GM12865 (cell line): Measurements from ENCODE around the gene TXNRD1.
A peak's percentile ranks its signal among the peaks of the same experiment; 100 is the strongest.
"Not testable (repeated sequence)": the region's sequence is repeated elsewhere in the genome, so short reads cannot be mapped to it uniquely, and the experiment has no call there.

Experiments
- DNase-seq: peaks from one replicate; pipeline ENCODE4 v3.0.0; 2010; ENCODE audit warnings: low read depth
- H3K4me3 ChIP-seq: 2 replicates; pipeline ENCODE4 v1.5.1; 2011; ENCODE audit warnings: mild to moderate bottlenecking, low read depth, low read length, control low read depth
- CTCF ChIP-seq: IDR thresholded peaks from 2 replicates; pipeline ENCODE4 v1.5.1; 2011; ENCODE audit warnings: low read length, control low read depth, low read depth, inconsistent platforms; ENCODE audit not compliant: insufficient read depth; ENCODE audit errors: missing control alignments

The TXNRD1 gene

DNA sequence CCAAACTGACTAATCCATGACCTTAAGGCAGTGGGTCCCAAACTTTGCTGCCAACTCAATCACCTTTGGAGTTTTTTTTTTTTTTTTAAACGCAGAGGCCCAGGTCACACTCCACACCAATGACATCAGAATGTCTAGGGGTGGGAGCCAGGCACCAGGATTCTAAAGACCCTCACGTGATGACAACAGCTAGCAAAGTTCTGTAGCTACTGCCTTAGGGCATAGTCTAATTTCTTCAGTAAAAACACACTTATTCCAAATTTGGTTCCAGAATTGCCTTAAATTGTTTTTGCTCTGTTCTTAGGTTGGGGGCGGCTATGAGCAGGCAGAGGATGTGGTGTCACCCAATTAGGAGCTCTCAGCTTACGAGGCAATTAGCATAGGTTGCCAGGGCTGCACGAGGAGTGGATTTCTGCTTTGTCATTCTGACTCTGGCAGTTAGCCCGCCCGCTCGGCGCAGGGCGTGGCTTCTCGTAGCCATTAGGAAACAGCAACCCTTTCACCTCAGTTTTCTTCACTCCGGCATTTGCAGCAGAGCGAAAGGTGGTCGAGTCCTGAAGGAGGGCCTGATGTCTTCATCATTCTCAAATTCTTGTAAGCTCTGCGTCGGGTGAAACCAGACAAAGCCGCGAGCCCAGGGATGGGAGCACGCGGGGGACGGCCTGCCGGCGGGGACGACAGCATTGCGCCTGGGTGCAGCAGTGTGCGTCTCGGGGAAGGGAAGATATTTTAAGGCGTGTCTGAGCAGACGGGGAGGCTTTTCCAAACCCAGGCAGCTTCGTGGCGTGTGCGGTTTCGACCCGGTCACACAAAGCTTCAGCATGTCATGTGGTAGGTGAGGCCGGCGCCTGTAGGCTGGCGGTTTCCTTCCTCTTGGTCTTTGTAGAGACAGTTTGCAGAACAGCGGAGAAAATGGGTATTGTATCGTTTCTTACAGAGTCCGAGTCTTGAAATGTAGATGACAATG is 71.2 kb downstream of the TXNRD1 start:
- no peak for TF ChIP-seq CTCF
- H3K4me3 ChIP-seq: peak overlapping the region; percentile 63
- peak; percentile 98 for DNase-seq

DNA sequence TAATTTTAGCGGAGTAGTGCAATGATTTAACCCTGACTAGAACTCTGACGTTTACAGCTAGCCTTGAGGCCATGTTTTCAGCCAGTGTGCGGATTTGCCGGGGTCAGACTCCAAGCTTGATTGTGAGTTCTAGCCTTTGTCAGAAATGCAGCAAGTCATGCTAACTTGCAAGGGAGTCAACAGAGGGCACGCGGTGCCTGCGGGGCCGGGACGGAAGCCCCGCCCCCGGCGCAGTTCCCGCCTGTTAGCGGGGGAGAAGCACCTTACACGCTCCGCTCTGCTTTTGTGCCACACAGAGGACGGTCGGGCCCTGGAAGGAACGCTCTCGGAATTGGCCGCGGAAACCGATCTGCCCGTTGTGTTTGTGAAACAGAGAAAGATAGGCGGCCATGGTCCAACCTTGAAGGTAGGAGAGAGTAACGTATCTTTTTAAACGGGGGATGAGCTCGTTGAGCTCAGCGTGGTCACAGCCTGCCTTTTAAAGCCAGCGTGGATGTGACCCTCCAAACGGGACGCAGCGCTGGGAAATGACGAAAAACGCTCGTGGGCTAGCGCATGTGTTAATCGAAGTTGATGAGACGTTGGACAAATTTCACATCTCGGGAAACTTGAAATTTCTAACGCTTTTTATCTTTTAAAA is 73.2 kb downstream of the TXNRD1 start:
- peak overlapping the region; percentile 63 for H3K4me3 ChIP-seq
- DNase-seq: peak; percentile 94
- no peak for TF ChIP-seq CTCF

- no peak overlapping the region for H3K4me3 ChIP-seq
- no peak for DNase-seq
- TF ChIP-seq CTCF: no peak
These were observed 74.7 kb downstream of the TXNRD1 start for GRCh38 chr12:104290320-104290719.

DNA sequence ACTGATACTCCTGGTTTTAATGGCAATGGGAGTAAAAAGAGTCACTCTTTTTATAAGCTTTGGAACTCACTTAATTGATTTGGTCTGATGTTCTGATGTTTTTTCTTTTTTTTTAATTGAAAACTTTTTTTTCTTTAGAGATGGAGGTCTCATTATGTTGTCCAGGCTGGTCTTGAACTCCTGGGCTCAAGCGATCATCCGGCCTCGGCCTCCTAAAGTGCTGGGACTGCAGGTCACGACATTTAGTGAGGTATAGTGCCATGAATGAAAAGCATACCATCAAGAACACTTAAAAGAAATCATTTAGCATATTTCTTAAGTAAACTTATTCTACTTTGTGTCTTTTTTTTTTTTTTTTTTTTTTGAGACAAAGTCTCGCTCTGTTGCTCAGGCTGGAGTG is 75.3 kb downstream of the TXNRD1 start:
- DNase-seq: no peak
- H3K4me3 ChIP-seq: no peak overlapping the region
- no peak for TF ChIP-seq CTCF

GRCh38 chr12:104291867-104292524 is 76.4 kb downstream of the TXNRD1 start:
- DNase-seq: no peak
- no peak overlapping the region for H3K4me3 ChIP-seq
- TF ChIP-seq CTCF: no peak

GRCh38 chr12:104292872-104293794 is 77.6 kb downstream of the TXNRD1 start:
- no peak for DNase-seq
- TF ChIP-seq CTCF: no peak
- H3K4me3 ChIP-seq: no peak overlapping the region

DNA sequence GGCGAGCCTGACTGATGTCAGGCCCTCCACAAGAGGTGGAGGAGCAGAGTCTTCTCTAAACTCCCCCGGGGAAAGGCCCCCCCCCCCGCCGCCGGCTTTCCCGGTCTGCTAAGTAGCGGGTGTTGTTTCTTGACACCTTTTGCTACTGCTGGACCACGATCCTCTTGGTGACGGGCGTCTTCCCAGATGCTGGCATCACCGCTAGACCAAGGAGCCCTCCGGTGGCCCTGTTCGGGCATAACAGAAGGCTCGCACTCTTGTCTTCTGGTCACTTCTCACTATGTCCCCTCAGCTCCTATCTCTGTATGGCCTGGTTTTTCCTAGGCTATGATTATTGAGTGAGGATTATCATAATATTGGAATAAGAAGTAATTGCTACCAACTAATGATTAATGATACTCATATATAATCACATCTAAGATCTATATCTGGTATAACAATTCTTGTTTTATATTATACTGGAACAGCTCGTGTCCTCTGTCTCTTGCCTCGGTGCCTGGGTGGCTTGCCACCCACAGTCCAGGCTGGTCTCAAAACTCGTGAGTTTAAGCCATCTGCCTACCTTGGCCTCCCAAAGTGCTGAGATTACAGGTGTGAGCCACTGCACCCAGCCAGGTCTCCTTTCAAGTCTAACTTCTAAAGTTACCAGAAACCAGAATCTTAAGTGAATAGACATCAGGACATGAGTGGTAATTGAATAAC is 78.7 kb downstream of the TXNRD1 start:
- H3K4me3 ChIP-seq, DNase-seq: not testable (repeated sequence)
